ENCODE results near the gene TYK2.
"Not testable (repeated sequence)": the region's sequence is repeated elsewhere in the genome, so short reads cannot be mapped to it uniquely, and the experiment has no call there.

TYK2 gene

GRCh38 chr19:10368101-10368803, 12.1 kb downstream of the TYK2 start:
- no peak for FAIRE-seq

GRCh38 chr19:10366950-10367512, 13.3 kb downstream of the TYK2 start:
- FAIRE-seq, result not testable (repeated sequence)

GRCh38 chr19:10365518-10365917, 14.9 kb downstream of the TYK2 start:
- FAIRE-seq, result no peak

- FAIRE-seq, result no peak
Observed at GRCh38 chr19:10364644-10365043, 15.7 kb downstream of the TYK2 start.

GRCh38 chr19:10363789-10364281, 16.5 kb downstream of the TYK2 start:
- FAIRE-seq, result no peak

- no peak for FAIRE-seq
Observed at GRCh38 chr19:10362259-10362658, 18.1 kb downstream of the TYK2 start.

- FAIRE-seq, result no peak
Observed at GRCh38 chr19:10361569-10362011, 18.8 kb downstream of the TYK2 start.

- no peak for FAIRE-seq
Observed at GRCh38 chr19:10356431-10356830, 23.9 kb downstream of the TYK2 start.

- FAIRE-seq, result no peak
Observed at GRCh38 chr19:10353793-10354391, 26.5 kb downstream of the TYK2 start.

GRCh38 chr19:10352764-10353671, 27.4 kb downstream of the TYK2 start:
- no peak for FAIRE-seq

GRCh38 chr19:10346509-10346908, 33.9 kb downstream of the TYK2 start:
- FAIRE-seq, result no peak

GRCh38 chr19:10344780-10345179, 35.6 kb downstream of the TYK2 start:
- FAIRE-seq, result no peak

- FAIRE-seq, result no peak
Observed at GRCh38 chr19:10343495-10343894, 36.9 kb downstream of the TYK2 start.

- no peak for FAIRE-seq
Observed at GRCh38 chr19:10339977-10340376, 40.4 kb downstream of the TYK2 start.

GRCh38 chr19:10339380-10339960, 40.9 kb downstream of the TYK2 start, which contains the start of gene ICAM3:
Gene ICAM3, minus strand, starts transcription at chr19:10339624. Its CDS starts 10 bp downstream, at chr19:10339614.
- no peak for FAIRE-seq

- no peak for FAIRE-seq
Observed at GRCh38 chr19:10338940-10339339, 41.4 kb downstream of the TYK2 start.

GRCh38 chr19:10336725-10337124, 43.6 kb downstream of the TYK2 start:
- not testable (repeated sequence) for FAIRE-seq

GRCh38 chr19:10335352-10335985, 44.9 kb downstream of the TYK2 start:
- no peak for FAIRE-seq

- peak; percentile 78 for FAIRE-seq
Observed at GRCh38 chr19:10334588-10335351, 45.6 kb downstream of the TYK2 start.

- FAIRE-seq, result no peak
Observed at GRCh38 chr19:10333758-10334587, 46.4 kb downstream of the TYK2 start.
